K562 (cell line): Measurements from ENCODE around the gene FANK1. TPM values are rescaled to one million over a fixed set of nuclear protein-coding genes. Genes with fewer than 3 reads are reported as not detected.

Experiments used
- ADNP ChIP-seq: fragments of 200-800 bp; sonication (Bioruptor generic); IDR thresholded peaks from 2 replicates; pipeline ENCODE4 v1.6.1; 2016; ENCODE audit warnings: missing genetic modification characterization, missing compliant biosample characterization
- BDP1 ChIP-seq: IDR thresholded peaks from 3 replicates; pipeline ENCODE4 v1.6.1; 2011; ENCODE audit not compliant: insufficient read length, insufficient read depth
- GABPB1 ChIP-seq: sonication (generic); formaldehyde crosslinking; IDR thresholded peaks from 2 replicates; pipeline ENCODE4 v1.8.0; 2022; ENCODE audit warnings: mild to moderate bottlenecking, missing genetic modification reagents
- ZBTB40 ChIP-seq, 2 experiments: fragments of 450-650 bp in 1 of 2; sonication (generic) in 1 of 2; formaldehyde crosslinking in 1 of 2; IDR thresholded peaks; 2 replicates each; pipeline versions ENCODE4 v1.7.1 to v1.9.0; 2016 to 2022; ENCODE audit warnings: inconsistent platforms in 1 of 2, mild to moderate bottlenecking in 1 of 2, missing genetic modification reagents in 1 of 2
- ZNF584 ChIP-seq: fragments of 200-800 bp; sonication (Bioruptor generic); IDR thresholded peaks from 2 replicates; pipeline ENCODE4 v1.6.1; 2016; ENCODE audit warnings: low read depth, mild to moderate bottlenecking, missing genetic modification characterization, missing compliant biosample characterization
- ZNF644 ChIP-seq: fragments of 200-800 bp; sonication (Bioruptor generic); IDR thresholded peaks from 2 replicates; pipeline ENCODE4 v1.6.1; 2016; ENCODE audit warnings: low read depth, missing genetic modification characterization, missing compliant biosample characterization
- polyA plus RNA-seq, 8 experiments: library from polyadenylated mRNA; depleted of rRNA in 4 of 8; stranded (reverse) in 5 of 8; unstranded in 3 of 8; fragments of >200 nt; fragmentation: Nextera tagmentation in 2 of 8; fragmentation: Illumina TruSeq in 1 of 8; extraction: Ambion mirVana in 2 of 8; extraction: Trizol in 1 of 8; gene quantifications; 2 replicates each; pipeline versions ENCODE4 v1.2.1 to v1.2.3, GENCODE V29; 2011 to 2014; ENCODE audit warnings: inconsistent platforms in 1 of 8, missing spikeins in 1 of 8
- total RNA-seq, 7 experiments: library from RNA; depleted of rRNA in 6 of 7; stranded (reverse); fragments of >200 nt in 6 of 7; fragmentation: Illumina TruSeq in 2 of 7; extraction: Trizol in 2 of 7; gene quantifications; 2 replicates each; pipeline versions ENCODE4 v1.2.1 to v1.2.3, GENCODE V29; 2011 to 2021; ENCODE audit warnings: low replicate concordance in 1 of 7

Gene FANK1
- total and polyA plus RNA-seq, 9 of the 15 experiments (the other 6 are each of a cell fraction or from before 2014, with no cell fraction given), result 0.11 to 2.3 (median 0.51) TPM; not detected in 1

GRCh38 chr10:125964558-125964957 is 68.2 kb downstream of the FANK1 start (continued):
- no peak for TF ChIP-seq ZBTB40 (IDR thresholded peaks at IDR 0.05)
- no peak for TF ChIP-seq ZBTB40 (CRISPR knock-in tag; IDR thresholded peaks at IDR 0.05)
- TF ChIP-seq GABPB1 (CRISPR knock-in tag), result no peak
- TF ChIP-seq BDP1, result no peak
- no peak for TF ChIP-seq ZNF644
- no peak for TF ChIP-seq ZNF584
- TF ChIP-seq ADNP (tag), result no peak
